SK-N-SH (cell line): ENCODE data around the gene NAV2. TPM values are rescaled to one million over a fixed set of nuclear protein-coding genes. Genes with fewer than 3 reads are reported as not detected.

Experiments
- CTCF ChIA-PET: fragments of 300-600, 350-600 bp; formaldehyde crosslinking; extraction: SDS; loops from one replicate; lab custom pipeline; 2021; lab: Yijun Ruan, JAX
- POLR2A ChIA-PET: fragments of 350-600 bp; sonication (Branson Sonifier 250); formaldehyde crosslinking; extraction: SDS; loops from one replicate; lab custom pipeline; 2020; ENCODE audit warnings: antibody characterized with exemption, inconsistent platforms; lab: Yijun Ruan, JAX
- DNase-seq: peaks from one replicate; pipeline ENCODE4 v3.0.0; 2012
- H2AFZ ChIP-seq: fragments of 200-600 bp; sonication (generic); 2 replicates; pipeline ENCODE4 v1.8.1; 2016; ENCODE audit warnings: antibody characterized with exemption, mild to moderate bottlenecking, low read depth
- H3F3A ChIP-seq: fragments of 200-600 bp; sonication (generic); replicated peaks from 2 replicates; pipeline ENCODE3; 2016; ENCODE audit warnings: antibody characterized with exemption, mild to moderate bottlenecking; ENCODE audit not compliant: insufficient read depth
- H3K27ac ChIP-seq, 2 experiments: fragments of 200-500 bp in 1 of 2; fragments of 200-600 bp in 1 of 2; sonication (Bioruptor generic) in 1 of 2; sonication (generic), shearing (Covaris generic) in 1 of 2; 2 replicates each; pipeline versions ENCODE4 v1.5.1 to v1.6.1; 2014 to 2016; ENCODE audit warnings: low read depth in 2 of 2, inconsistent platforms in 1 of 2, low read length in 1 of 2, mild to moderate bottlenecking in 1 of 2, mixed read lengths in 1 of 2
- H3K27me3 ChIP-seq: fragments of 200-600 bp; sonication (generic), shearing (Covaris generic); 2 replicates; pipeline ENCODE4 v1.6.1; 2016; ENCODE audit warnings: mixed run types; ENCODE audit not compliant: insufficient read depth
- H3K36me3 ChIP-seq, 2 experiments: fragments of 200-500 bp in 1 of 2; fragments of 200-600 bp in 1 of 2; sonication (Bioruptor generic) in 1 of 2; sonication (generic) in 1 of 2; replicated peaks in 1 of 2; 2 replicates each; pipeline versions ENCODE3 to v1.5.1; 2014 to 2016; ENCODE audit warnings: low read length in 1 of 2, mild to moderate bottlenecking in 1 of 2; ENCODE audit not compliant: insufficient read depth in 2 of 2, control insufficient read depth in 1 of 2
- H3K4me1 ChIP-seq, 2 experiments: fragments of 200-500 bp in 1 of 2; fragments of 200-600 bp in 1 of 2; sonication (Bioruptor generic) in 1 of 2; sonication (generic), shearing (Covaris generic) in 1 of 2; 2 replicates each; pipeline versions ENCODE4 v1.5.1 to v1.6.1; 2014 to 2016; ENCODE audit warnings: low read depth in 1 of 2, low read length in 1 of 2, mixed run types in 1 of 2; ENCODE audit not compliant: insufficient read depth in 2 of 2, control insufficient read depth in 1 of 2
- H3K4me2 ChIP-seq: fragments of 200-600 bp; sonication (generic), shearing (Covaris generic); 2 replicates; pipeline ENCODE4 v1.6.1; 2017; ENCODE audit warnings: mixed run types
- H3K4me3 ChIP-seq, 2 experiments: fragments of 200-500 bp in 1 of 2; fragments of 200-600 bp in 1 of 2; sonication (Bioruptor generic) in 1 of 2; sonication (generic), shearing (Covaris generic) in 1 of 2; 2 replicates each; pipeline versions ENCODE4 v1.5.1 to v1.8.1; 2014 to 2016; ENCODE audit warnings: low read depth in 2 of 2, inconsistent platforms in 1 of 2, low read length in 1 of 2, mild to moderate bottlenecking in 1 of 2, mixed read lengths in 1 of 2, moderate library complexity in 1 of 2
- H3K79me2 ChIP-seq: fragments of 200-600 bp; sonication (generic); 2 replicates; pipeline ENCODE4 v1.8.1; 2017; ENCODE audit warnings: mild to moderate bottlenecking; ENCODE audit not compliant: insufficient read depth
- H3K9ac ChIP-seq: fragments of 200-600 bp; sonication (generic); 2 replicates; pipeline ENCODE4 v1.6.1; 2017; ENCODE audit warnings: mixed run types
- H3K9me2 ChIP-seq: fragments of 200-600 bp; sonication (generic); 2 replicates; pipeline ENCODE4 v1.6.1; 2017; ENCODE audit warnings: mixed run types
- H3K9me3 ChIP-seq: fragments of 200-600 bp; sonication (generic); 2 replicates; pipeline ENCODE4 v1.6.1; 2017; ENCODE audit warnings: mixed run types, mild to moderate bottlenecking, moderate library complexity
- H4K20me1 ChIP-seq: fragments of 200-600 bp; sonication (generic); 2 replicates; pipeline ENCODE4 v1.6.1; 2017; ENCODE audit warnings: mild to moderate bottlenecking, mixed run types; ENCODE audit not compliant: insufficient read depth
- CHD2 ChIP-seq: fragments of 150-350 bp; IDR thresholded peaks from 2 replicates; pipeline ENCODE4 v1.6.1; 2018; ENCODE audit warnings: low read length; ENCODE audit not compliant: partially characterized antibody
- CTCF ChIP-seq: fragments of 200-600 bp; sonication (generic); IDR thresholded peaks from 2 replicates; pipeline ENCODE4 v1.6.1; 2017; ENCODE audit warnings: antibody characterized with exemption, mild to moderate bottlenecking, moderate library complexity
- GATA2 ChIP-seq: sonication (generic); formaldehyde crosslinking; IDR thresholded peaks from 2 replicates; pipeline ENCODE4 v1.5.0; 2020; ENCODE audit warnings: mild to moderate bottlenecking, missing genetic modification reagents
- IRF3 ChIP-seq: fragments of 150-350 bp; IDR thresholded peaks from 2 replicates; pipeline ENCODE4 v1.6.1; 2016; ENCODE audit warnings: mild to moderate bottlenecking, low read depth, low read length
- JUND ChIP-seq: IDR thresholded peaks from 2 replicates; pipeline ENCODE4 v1.4.0; 2012
- MAX ChIP-seq: IDR thresholded peaks from 2 replicates; pipeline ENCODE4 v1.4.0; 2012; ENCODE audit warnings: low read depth
- MEF2A ChIP-seq: IDR thresholded peaks from 2 replicates; pipeline ENCODE4 v1.4.0; 2012; ENCODE audit warnings: low read depth, borderline replicate concordance
- NRF1 ChIP-seq: IDR thresholded peaks from 2 replicates; pipeline ENCODE4 v1.6.1; 2012; ENCODE audit warnings: low read depth, mild to moderate bottlenecking, low read length
- POLR2AphosphoS5 ChIP-seq: IDR thresholded peaks from 2 replicates; pipeline ENCODE4 v1.6.1; 2012; ENCODE audit warnings: low read depth, low read length
- RCOR1 ChIP-seq: fragments of 150-350 bp; IDR thresholded peaks from 2 replicates; pipeline ENCODE4 v1.6.1; 2017; ENCODE audit warnings: antibody characterized with exemption, low read length
- TCF12 ChIP-seq: IDR thresholded peaks from 2 replicates; pipeline ENCODE4 v1.4.0; 2012
- TEAD4 ChIP-seq: IDR thresholded peaks from 2 replicates; pipeline ENCODE4 v1.4.0; 2012; ENCODE audit warnings: mild to moderate bottlenecking, borderline replicate concordance; ENCODE audit not compliant: insufficient read depth
- YY1 ChIP-seq: IDR thresholded peaks from 2 replicates; pipeline ENCODE4 v1.4.0; 2012; ENCODE audit warnings: low read depth, mild to moderate bottlenecking
- WGBS: methylation state at CpG from one replicate; pipeline ENCODE4 v1.1.6; 2017; ENCODE audit warnings: low lambda C conversion rate; 5-methylcytosine and 5-hydroxymethylcytosine counted together
- polyA plus RNA-seq, 3 experiments: library from polyadenylated mRNA; depleted of rRNA; stranded (reverse); fragments of >200 nt; gene quantifications; 2 replicates each; pipeline ENCODE4 v1.2.3, GENCODE V29; 2012
- TF ChIP-seq, protein P1 (sequence below): fragments of 150-350 bp; IDR thresholded peaks from 2 replicates; pipeline ENCODE4 v1.6.1; 2017; ENCODE audit warnings: antibody characterized with exemption, low read length, low read depth, borderline replicate concordance

NAV2 gene
- polyA plus RNA-seq, 1 of the 3 experiments (the other 2 are of a cell fraction) = 26.2 TPM

GRCh38 chr11:19912115-19912957 lies 199.7 kb downstream of the NAV2 start:
- Histone ChIP-seq H2AFZ (no peak overlapping the region), H4K20me1 (no peaks in the 10 kb centered on the region), H3K4me2 (no peak overlapping the region), H3F3A (peaks cover 44% of the 10 kb centered on the region), H3K4me3 (no peak overlapping the region), H3K9me3 (no peaks in the 10 kb centered on the region), H3K79me2 (peaks cover 75% of the 10 kb centered on the region), H3K9me2 (no peaks in the 10 kb centered on the region), H3K9ac (no peak overlapping the region), H3K36me3 (peaks cover 43 to 44% of the 10 kb centered on the region in 2 experiments), H3K27me3 (no peaks in the 10 kb centered on the region), H3K27ac (peak overlapping the region; percentile 44 to 77), H3K4me1 (peaks cover 17 to 19% of the 10 kb centered on the region in 2 experiments)
- WGBS = 70% methylated on average over 5 of the region's 5 CpGs
- TF ChIP-seq, protein P1, sequence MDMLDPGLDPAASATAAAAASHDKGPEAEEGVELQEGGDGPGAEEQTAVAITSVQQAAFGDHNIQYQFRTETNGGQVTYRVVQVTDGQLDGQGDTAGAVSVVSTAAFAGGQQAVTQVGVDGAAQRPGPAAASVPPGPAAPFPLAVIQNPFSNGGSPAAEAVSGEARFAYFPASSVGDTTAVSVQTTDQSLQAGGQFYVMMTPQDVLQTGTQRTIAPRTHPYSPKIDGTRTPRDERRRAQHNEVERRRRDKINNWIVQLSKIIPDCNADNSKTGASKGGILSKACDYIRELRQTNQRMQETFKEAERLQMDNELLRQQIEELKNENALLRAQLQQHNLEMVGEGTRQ = no peak
- TF ChIP-seq YY1 (no peak), MEF2A (no peak), CHD2 (no peak), CTCF (no peak), MAX (no peak), IRF3 (no peak), TCF12 (no peak), RCOR1 (no peak), TEAD4 (no peak), NRF1 (no peak), GATA2 (no peak), POLR2AphosphoS5 (no peak), JUND (no peak)
- ChIA-PET POLR2A (no interaction called here), CTCF (interaction anchor here (1.0 to 1.6 kb wide), 6 partner anchors 9 to 442 kb away, joined by 4 to 6 read pairs (median 5); no protein-coding TSS in a partner anchor)
- no peak for DNase-seq
